Esophagus squamous epithelium (tissue), 4 donors: ENCODE results near the gene AOPEP.

Source experiments
- POLR2A ChIP-seq, 4 donors: fragments of 450-650 bp; IDR thresholded peaks; one replicate each; pipeline ENCODE4 v1.6.1; 2017; ENCODE audit warnings: antibody characterized with exemption in 4 of 4, mild to moderate bottlenecking in 4 of 4, moderate library complexity in 3 of 4
- TF ChIP-seq, protein P1 (sequence below), 6 experiments: fragments of 450-650 bp in 4 of 6; fragments of 200-600 bp in 2 of 6; sonication (generic) in 2 of 6; IDR thresholded peaks; one replicate each; pipeline ENCODE4 v1.5.1; 2016 to 2019; ENCODE audit warnings: antibody characterized with exemption in 6 of 6, mild to moderate bottlenecking in 4 of 6, moderate library complexity in 4 of 6

DNA sequence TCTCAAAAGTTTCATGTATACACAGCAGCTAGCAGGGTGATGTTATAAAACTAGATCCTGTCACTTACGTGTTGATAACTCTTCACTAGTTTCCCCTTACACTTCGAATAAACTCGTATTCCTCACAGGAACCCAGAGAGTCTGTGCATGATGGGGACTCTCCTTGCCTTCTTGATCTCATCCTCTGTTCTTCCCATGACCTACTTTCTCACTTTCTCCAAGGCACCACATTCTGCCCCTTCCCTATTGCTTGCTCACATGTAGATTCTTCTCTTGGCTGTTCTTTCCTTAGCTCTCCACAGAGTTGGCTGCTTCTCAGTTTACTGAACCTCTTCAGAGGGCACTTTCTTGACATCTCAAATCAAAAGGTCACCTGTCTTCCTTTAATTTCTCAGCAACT, 1.2 kb upstream of the AOPEP start:
- TF ChIP-seq, protein P1, sequence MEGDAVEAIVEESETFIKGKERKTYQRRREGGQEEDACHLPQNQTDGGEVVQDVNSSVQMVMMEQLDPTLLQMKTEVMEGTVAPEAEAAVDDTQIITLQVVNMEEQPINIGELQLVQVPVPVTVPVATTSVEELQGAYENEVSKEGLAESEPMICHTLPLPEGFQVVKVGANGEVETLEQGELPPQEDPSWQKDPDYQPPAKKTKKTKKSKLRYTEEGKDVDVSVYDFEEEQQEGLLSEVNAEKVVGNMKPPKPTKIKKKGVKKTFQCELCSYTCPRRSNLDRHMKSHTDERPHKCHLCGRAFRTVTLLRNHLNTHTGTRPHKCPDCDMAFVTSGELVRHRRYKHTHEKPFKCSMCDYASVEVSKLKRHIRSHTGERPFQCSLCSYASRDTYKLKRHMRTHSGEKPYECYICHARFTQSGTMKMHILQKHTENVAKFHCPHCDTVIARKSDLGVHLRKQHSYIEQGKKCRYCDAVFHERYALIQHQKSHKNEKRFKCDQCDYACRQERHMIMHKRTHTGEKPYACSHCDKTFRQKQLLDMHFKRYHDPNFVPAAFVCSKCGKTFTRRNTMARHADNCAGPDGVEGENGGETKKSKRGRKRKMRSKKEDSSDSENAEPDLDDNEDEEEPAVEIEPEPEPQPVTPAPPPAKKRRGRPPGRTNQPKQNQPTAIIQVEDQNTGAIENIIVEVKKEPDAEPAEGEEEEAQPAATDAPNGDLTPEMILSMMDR (IDR thresholded peaks at IDR 0.05): no peak
- TF ChIP-seq POLR2A (IDR thresholded peaks at IDR 0.05): no peak
